HG03457 (cell line): ENCODE measurements around the gene NUP93.

Experiments used
- ATAC-seq: cut with Tn5 transposase; IDR thresholded peaks from one replicate; pipeline ENCODE4 v1.9.1; 2021; ENCODE audit warnings: moderate number of reproducible peaks; ENCODE audit not compliant: unreplicated experiment

NUP93 gene

GRCh38 chr16:56741399-56741798 is 11.5 kb downstream of the NUP93 start:
- no peak for ATAC-seq

- no peak for ATAC-seq
These were observed 12.4 kb downstream of the NUP93 start for GRCh38 chr16:56742030-56742984.

DNA sequence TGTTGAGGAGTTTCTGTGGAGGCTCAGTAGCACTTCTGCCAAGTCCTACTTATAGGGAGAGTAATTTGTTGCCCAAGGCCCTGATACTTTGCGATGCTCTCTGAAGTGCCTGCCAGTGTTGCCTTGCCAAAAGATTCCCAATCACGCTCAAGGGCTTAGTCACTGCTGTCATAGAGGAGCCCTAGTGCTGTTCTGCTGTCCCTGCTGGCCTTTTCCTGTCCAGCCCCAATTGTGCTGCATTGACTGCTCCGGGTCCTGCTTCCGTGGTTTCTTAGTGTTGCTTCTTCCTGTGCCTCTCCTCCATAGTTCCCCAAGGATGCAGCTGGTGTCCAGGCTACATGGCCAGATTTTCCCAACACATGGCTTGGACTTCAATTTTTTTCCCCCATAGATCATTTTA is 13.9 kb downstream of the NUP93 start:
- no peak for ATAC-seq

DNA sequence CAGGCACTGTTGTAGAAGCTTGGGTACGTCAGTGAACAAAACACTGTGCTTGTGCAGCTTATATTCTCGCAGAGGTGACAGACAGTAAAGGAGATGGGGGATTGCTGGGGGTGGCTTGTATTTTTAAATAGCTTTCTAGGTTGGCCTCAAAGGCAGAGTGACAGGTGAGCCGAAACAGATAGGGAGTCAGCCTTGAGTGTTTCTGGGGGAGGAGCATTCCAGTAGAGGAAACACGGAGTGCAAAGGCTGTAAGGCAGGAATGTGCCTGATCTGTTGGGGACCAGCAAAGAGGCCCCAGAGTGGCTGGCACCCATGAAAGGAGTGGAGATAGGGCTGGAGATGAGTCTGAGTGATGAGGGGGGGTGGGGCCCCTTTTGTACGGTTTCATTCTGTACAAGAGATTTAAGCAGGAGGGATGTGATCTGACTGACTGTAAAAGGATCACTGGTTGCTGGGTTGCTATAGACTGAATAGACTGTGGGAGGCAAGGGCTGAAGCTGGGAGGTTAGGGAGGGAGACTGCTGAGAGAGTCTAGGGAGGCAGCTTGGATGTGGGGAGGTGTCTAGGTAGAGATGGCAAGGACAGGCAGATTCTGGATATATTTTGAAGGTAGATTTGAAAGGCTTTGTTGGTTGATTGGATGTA is 15.2 kb downstream of the NUP93 start:
- no peak for ATAC-seq

- ATAC-seq: no peak
These were observed 17.6 kb downstream of the NUP93 start for GRCh38 chr16:56747486-56748045.

DNA sequence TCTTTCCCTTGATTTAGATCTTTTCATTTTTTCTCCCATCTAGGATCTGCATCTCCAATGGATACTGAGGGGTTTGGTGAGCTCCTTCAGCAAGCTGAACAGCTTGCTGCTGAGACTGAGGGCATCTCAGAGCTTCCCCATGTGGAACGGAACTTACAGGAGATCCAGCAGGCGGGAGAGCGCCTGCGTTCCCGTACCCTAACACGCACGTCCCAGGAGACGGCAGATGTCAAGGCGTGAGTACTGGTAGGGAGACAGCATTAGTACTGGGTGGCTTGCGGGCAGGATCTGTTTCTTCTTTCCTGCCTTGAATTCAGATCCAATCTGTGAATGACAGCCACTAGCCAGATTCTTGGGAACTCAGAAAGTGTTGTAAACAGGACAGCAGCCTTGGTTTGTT is 18.3 kb downstream of the NUP93 start:
- no peak for ATAC-seq

- no peak for ATAC-seq
These were observed 18.9 kb downstream of the NUP93 start for GRCh38 chr16:56748826-56749225.

DNA sequence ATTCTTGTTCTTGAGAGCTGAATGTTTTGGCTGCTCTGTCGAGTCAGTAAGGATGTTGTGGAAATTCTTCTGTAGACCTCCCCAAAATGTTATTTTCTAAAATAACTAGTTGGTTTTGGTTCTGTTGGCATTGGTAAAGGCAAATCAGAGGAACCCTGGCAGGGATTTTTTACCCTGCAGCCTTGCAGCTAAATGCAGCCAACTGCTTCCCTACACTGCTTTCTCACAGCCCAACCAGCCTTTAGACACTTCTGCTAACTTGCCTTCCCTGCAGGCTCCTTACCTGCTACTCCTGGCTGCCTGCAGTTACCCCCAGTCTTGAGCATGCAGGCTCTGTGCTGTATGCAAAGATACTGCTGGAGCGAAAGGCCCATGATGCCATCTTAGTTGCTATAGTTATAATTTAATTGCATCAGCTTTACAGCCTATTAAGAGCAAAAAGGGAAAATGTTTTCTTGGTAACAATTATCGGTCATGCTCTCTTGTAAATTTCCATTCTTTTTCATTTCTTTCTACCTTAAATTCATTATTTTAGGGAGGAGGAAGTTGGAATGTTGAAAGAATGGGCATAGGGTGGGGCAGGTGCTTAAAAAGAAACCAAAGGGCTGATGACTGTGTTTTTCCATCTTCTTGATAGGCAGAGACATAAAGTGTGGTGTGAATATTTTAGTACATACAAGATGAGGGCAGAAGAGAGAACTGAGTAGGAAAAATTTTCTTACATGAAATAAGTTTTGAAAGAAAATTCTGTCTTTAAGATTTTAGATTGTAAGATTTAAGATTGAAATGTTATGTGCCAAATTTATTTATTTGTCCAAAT is 20.0 kb downstream of the NUP93 start:
- no peak for ATAC-seq

GRCh38 chr16:56753410-56753809 is 23.5 kb downstream of the NUP93 start:
- ATAC-seq: no peak

DNA sequence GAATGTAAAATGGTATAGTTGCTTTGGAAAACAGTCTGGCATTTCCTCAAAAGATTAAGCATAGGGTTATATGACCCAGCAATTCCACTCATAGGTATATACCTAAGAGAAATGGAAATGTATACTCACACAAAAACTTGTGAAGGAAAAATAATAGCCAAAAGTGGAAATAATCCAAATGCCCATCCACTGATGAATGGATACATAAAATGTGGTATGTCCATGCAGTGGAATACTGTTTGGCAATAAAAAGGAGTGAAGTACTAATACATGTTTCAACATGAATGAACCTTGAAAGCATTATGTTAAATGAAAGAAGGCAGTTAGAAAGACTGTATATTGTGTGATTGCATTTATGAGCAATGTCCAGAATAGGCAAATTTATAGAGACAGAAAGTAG is 25.1 kb downstream of the NUP93 start:
- ATAC-seq: no peak

- no peak for ATAC-seq
These were observed 28.5 kb downstream of the NUP93 start for GRCh38 chr16:56758432-56758831.

- ATAC-seq: no peak
These were observed 29.0 kb downstream of the NUP93 start for GRCh38 chr16:56758930-56759329.

DNA sequence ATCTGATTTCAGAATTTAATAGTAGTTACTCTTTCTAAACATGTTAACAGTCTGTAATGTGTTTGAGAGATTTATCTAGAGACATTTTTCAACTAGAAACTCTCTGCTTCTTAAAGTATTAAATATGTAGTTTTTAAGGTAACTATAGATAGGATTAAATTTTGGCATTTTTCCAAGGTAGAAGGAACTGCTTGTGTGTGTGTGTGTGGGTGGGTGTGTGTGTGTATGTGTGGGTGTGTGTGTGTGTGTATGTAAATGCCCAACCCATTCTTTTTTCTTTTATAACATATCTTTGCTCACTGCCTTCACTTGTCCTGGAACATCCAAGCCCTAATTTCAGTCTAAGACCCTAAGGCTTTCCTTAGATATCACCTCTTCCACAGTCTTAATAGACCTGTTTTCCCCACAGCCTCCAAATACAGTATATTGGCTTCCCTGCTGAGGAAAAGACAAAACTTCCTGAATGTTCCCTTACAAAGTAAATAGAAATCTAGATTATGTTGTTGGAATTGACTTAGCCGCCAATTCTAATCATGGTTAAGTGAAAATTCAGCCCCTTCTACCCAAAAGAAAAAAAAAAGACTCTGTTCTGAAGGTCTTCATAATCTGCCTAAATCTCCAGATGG is 33.5 kb downstream of the NUP93 start:
- ATAC-seq: no peak

- ATAC-seq: no peak
These were observed 34.9 kb downstream of the NUP93 start for GRCh38 chr16:56764835-56765234.

DNA sequence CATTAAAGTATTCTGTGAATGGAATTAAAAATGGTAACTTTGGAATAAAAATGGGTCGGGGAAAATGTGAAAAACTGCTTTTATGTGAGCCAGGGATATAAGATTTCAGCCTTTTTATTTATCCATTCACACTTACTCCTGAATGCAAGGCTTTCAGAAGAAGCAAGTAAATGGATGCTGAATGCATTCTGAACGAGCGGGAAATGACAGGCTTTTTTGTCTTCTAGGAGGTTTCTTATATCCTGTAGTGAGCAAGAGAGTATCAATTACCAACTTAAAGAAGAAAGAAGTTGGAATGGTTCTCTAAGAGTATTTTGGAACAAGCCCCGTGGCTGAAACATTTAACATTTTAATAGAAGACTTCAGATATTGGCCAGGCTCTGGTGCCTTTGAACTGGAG is 36.0 kb downstream of the NUP93 start:
- ATAC-seq: no peak

- ATAC-seq: no peak
These were observed 37.1 kb downstream of the NUP93 start for GRCh38 chr16:56767024-56767423.

DNA sequence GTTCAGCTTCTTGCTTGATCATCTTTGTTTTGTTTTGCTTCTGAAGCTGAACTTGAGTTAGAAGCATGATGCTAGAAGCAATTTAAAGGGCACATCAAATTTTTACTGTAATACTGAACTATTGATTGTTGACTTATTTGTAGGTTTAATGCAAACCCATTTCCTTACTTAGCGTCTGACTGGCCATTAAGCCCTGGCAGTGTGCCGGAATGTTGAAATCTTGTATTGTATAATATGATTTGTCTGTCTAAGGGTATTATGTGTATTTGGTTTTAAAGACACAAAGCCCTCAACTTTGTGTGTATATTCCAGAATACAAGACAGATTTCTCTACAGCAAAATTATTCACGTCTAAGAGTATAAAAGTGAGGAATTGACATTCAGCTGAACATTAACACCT is 39.7 kb downstream of the NUP93 start:
- no peak for ATAC-seq

- ATAC-seq: no peak
These were observed 41.8 kb downstream of the NUP93 start for GRCh38 chr16:56771558-56772279.

DNA sequence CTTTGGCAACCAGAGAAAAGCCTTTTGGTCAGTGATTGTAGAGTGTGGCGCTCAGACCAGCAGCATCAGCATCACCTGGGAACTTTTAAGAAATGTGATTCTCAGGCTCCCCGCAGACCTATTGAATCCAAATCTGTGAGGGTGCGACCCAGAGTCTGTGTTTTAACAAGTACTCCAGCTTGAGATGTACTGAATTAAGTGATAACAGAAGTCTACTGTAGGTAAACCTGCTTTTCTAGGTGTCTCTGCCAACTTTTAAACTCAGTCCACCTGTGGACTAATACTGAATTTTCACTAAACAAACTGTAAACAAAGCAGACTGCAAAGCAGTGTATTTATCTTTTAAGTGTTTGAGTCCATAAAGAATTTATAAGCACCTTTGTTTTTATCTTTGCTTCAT is 43.6 kb downstream of the NUP93 start:
- no peak for ATAC-seq
